GM18505 (cell line): ENCODE data around the gene TSHZ2.

ENCODE experiments used
- ATAC-seq: cut with Tn5 transposase; IDR thresholded peaks from one replicate; pipeline ENCODE4 v1.9.1; 2021; ENCODE audit not compliant: unreplicated experiment
- POLR2A ChIP-seq: IDR thresholded peaks from 4 replicates; pipeline ENCODE4 v1.6.1; 2011; ENCODE audit warnings: borderline replicate concordance; ENCODE audit not compliant: insufficient read depth, insufficient read length; ENCODE audit errors: extremely low read depth

Gene TSHZ2

DNA sequence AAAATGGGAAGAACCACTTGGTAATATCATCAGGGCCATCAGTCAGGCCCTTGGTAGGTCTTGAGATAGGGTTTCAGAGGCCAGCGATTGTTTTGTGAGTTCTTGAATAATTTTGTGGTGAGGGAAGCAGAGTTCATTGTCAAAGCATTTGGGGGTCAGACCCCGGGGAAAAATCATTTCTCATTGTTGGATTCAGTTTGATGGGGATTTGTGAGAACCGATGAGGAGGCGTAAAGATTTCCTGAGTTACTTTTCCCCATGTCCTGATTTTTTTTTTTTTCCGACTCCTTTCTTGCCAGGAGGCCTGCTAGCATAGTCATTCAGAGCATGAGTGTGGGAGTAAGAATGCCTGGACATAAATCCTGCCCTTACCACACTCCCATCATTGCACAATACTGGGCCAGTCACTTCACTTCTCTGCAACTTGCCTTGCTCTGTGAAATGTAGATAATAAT, 60.3 kb downstream of the TSHZ2 start:
- no peak for TF ChIP-seq POLR2A
- ATAC-seq, result no peak

DNA sequence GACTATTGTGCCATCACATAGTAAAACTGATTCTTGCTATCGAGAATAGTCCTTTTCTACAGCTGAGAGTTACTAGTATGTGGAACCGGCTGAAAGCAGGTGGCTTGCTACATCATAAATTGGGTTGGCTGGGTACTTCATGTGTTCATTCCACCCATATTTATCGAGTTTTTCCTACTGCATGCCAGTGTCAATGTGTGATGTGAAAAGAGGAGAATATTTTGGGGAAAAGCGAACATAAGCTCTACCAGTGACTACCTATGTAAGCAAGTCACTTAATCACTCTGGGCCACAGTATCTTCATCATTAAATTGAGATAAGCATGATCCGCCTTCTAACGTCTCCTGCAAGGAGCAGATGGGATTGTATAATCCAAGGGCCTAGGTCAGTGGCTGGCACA, 61.0 kb downstream of the TSHZ2 start:
- no peak for TF ChIP-seq POLR2A
- no peak for ATAC-seq

GRCh38 chr20:53034899-53035298, 62.7 kb downstream of the TSHZ2 start:
- no peak for ATAC-seq
- TF ChIP-seq POLR2A, result no peak

DNA sequence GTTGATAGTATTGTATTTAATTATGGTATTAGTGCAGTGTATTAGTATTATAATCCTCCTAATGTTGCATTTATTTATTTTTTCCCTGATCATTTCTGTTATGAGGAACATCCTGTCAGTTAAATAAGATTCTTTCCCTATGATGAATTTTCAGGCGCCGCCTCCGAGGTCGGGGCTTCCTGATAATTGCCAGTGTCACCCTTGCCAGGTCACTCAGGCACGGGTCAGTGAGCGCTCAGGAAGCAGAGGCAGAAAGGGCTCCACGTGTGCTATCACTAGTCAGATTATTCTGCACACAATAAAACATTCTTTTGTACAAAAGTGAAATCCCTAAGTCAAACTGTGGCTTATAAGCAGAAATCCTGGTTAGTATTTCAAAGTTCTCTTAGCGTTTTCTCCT, 64.8 kb downstream of the TSHZ2 start:
- TF ChIP-seq POLR2A, result no peak
- no peak for ATAC-seq

DNA sequence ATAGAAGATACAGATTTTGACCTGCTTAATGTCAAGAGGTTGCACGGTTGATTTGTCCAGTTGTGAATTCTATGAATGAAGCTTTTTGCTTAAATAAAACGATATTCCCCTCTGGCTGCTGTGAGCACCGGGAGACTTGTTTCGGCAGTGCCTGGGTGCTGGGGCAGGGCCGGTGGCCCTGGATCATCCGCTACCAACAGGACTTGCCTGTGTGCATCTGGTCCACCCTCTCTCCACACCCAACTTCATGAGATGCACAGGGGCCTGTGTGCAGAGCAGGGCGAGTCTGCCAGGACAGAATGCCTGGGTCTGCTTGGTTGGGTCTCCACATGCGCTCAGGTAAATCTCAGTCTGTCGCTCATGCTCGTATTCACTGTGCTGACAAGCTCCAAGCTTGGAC, 65.5 kb downstream of the TSHZ2 start:
- ATAC-seq, result no peak
- no peak for TF ChIP-seq POLR2A

DNA sequence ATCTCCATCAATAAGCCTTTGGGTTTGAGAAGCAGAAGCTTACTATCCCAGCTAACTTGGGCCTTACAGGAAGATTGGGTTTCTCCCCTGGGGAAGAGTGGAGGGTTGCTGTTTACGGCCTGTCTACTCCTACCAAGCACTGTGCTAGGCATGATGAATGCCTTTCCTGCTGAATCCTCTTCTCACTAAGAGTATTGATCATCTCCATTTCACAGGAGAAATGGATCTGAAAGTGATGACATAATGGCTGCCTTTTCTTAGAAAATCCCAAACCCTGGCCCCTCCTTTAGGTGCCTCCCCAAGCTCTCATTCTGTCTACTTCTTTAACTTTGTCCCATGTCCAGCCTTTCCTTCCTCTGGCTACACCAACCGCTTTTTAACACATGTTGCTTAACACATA, 66.1 kb downstream of the TSHZ2 start:
- no peak for TF ChIP-seq POLR2A
- ATAC-seq, result no peak

- no peak for TF ChIP-seq POLR2A
- no peak for ATAC-seq
Observed at GRCh38 chr20:53040693-53041589, 68.8 kb downstream of the TSHZ2 start.

DNA sequence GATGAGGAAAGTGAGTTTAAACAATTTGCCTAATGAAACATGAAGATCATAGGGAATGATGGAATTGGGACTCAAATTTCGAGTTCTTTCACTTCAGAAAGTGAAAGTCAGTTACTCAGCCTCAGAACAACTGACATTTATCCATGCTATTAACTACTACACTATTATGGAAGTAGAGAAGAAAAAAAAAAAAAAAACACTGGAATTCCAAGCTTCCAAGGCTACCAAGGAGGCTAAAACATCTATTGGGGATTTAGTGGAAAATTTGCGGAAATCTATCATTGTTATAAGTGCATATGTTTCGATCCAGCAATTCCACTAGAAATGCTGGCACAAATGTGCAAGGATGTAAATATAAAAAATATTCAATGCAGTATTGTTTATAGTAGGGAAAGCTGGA, 70.4 kb downstream of the TSHZ2 start:
- no peak for ATAC-seq
- no peak for TF ChIP-seq POLR2A

GRCh38 chr20:53044296-53044695, 72.1 kb downstream of the TSHZ2 start:
- no peak for TF ChIP-seq POLR2A
- ATAC-seq, result no peak

- no peak for ATAC-seq
Observed at GRCh38 chr20:53045941-53046340, 73.8 kb downstream of the TSHZ2 start.

GRCh38 chr20:53047203-53047602, 75.0 kb downstream of the TSHZ2 start:
- no peak for TF ChIP-seq POLR2A
- ATAC-seq, result no peak

More at GRCh38 chr20:53045941-53046340, 73.8 kb downstream of the TSHZ2 start:
- TF ChIP-seq POLR2A, result no peak

- no peak for ATAC-seq
- no peak for TF ChIP-seq POLR2A
Observed at GRCh38 chr20:53048387-53048786, 76.2 kb downstream of the TSHZ2 start.

DNA sequence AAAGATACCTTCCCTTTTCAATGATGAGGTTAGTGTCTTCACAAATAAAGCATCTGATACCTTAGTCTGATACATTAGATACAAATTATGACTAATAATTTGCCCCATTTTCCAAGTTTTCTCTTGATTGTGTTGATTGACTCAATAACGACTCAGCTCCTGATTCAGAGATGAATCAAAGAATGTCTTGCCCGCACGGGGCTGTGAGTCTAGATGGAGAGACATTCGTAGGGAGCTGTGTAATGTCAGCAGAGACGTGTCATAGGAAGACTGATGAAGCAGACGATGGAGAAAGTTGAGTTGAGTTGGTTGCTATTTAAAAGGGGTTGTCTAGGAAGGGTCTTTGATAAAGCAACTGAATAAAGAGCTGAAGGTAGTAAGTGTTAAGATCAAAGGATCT, 78.2 kb downstream of the TSHZ2 start:
- TF ChIP-seq POLR2A, result no peak
- ATAC-seq, result no peak

GRCh38 chr20:53052380-53052779, 80.2 kb downstream of the TSHZ2 start:
- ATAC-seq, result no peak
- TF ChIP-seq POLR2A, result no peak
